GM12891 (cell line): ENCODE data around the gene PDE3A.
"Not testable (repeated sequence)": the region's sequence is repeated elsewhere in the genome, so short reads cannot be mapped to it uniquely, and the experiment has no call there.

Experiments
- DNase-seq: peaks from one replicate; pipeline ENCODE4 v3.0.0; 2011; ENCODE audit warnings: low spot score; ENCODE audit not compliant: insufficient read length
- FAIRE-seq: peaks from 2 replicates; lab custom pipeline; 2011; peaks lifted over from hg19 to GRCh38; lab: Jason Lieb, UNC
- PAX5 ChIP-seq: IDR thresholded peaks from 2 replicates; pipeline ENCODE4 v1.6.1; 2011; ENCODE audit warnings: low read length, moderate library complexity, mild to moderate bottlenecking; ENCODE audit not compliant: insufficient read depth, severe bottlenecking
- POLR2A ChIP-seq: IDR thresholded peaks from 2 replicates; pipeline ENCODE4 v1.6.1; 2011; ENCODE audit warnings: low read depth, low read length, control low read depth
- POLR2AphosphoS5 ChIP-seq: IDR thresholded peaks from 2 replicates; pipeline ENCODE4 v1.6.1; 2011; ENCODE audit warnings: low read depth, low read length, control low read depth
- POU2F2 ChIP-seq: IDR thresholded peaks from 2 replicates; pipeline ENCODE4 v1.6.1; 2011; ENCODE audit warnings: low read depth, mild to moderate bottlenecking, control low read depth, low read length, moderate library complexity
- SPI1 ChIP-seq: IDR thresholded peaks from 2 replicates; pipeline ENCODE4 v1.6.1; 2011; ENCODE audit warnings: low read depth, low read length, control low read depth
- TAF1 ChIP-seq: IDR thresholded peaks from 2 replicates; pipeline ENCODE4 v1.6.1; 2011; ENCODE audit warnings: low read depth, low read length, control low read depth

Gene PDE3A

GRCh38 chr12:20601668-20602280, 233.4 kb downstream of the PDE3A start:
- TF ChIP-seq POU2F2, result no peak
- no peak for TF ChIP-seq TAF1
- no peak for TF ChIP-seq SPI1
- TF ChIP-seq POLR2AphosphoS5, result no peak
- TF ChIP-seq PAX5, result no peak
- no peak for TF ChIP-seq POLR2A
- DNase-seq (no peak), FAIRE-seq (no peak)

GRCh38 chr12:20602641-20603391, 234.5 kb downstream of the PDE3A start:
- FAIRE-seq (no peak), DNase-seq (no peak)
- TF ChIP-seq POLR2AphosphoS5 (no peak), TAF1 (no peak), PAX5 (no peak), POLR2A (no peak), SPI1 (no peak), POU2F2 (no peak)

- TF ChIP-seq PAX5 (no peak), POLR2A (no peak), SPI1 (no peak), TAF1 (no peak), POU2F2 (no peak), POLR2AphosphoS5 (no peak)
- DNase-seq, result no peak
- FAIRE-seq, result no peak
Measured at GRCh38 chr12:20604408-20605067, 236.2 kb downstream of the PDE3A start.

- FAIRE-seq, DNase-seq: not testable (repeated sequence)
Measured at GRCh38 chr12:20615020-20615419, 246.7 kb downstream of the PDE3A start.

- FAIRE-seq (no peak), DNase-seq (no peak)
- TF ChIP-seq TAF1, result no peak
- no peak for TF ChIP-seq POU2F2
- no peak for TF ChIP-seq POLR2AphosphoS5
- no peak for TF ChIP-seq SPI1
- no peak for TF ChIP-seq PAX5
- TF ChIP-seq POLR2A, result no peak
Measured at GRCh38 chr12:20616093-20616492, 247.8 kb downstream of the PDE3A start.

- FAIRE-seq (no peak), DNase-seq (no peak)
- TF ChIP-seq POU2F2, result no peak
- no peak for TF ChIP-seq SPI1
- TF ChIP-seq POLR2A, result no peak
- no peak for TF ChIP-seq POLR2AphosphoS5
- TF ChIP-seq TAF1, result no peak
- TF ChIP-seq PAX5, result no peak
Measured at GRCh38 chr12:20620261-20620660, 251.9 kb downstream of the PDE3A start.

GRCh38 chr12:20624718-20625117, 256.4 kb downstream of the PDE3A start:
- FAIRE-seq (no peak), DNase-seq (no peak)
- TF ChIP-seq POLR2AphosphoS5, result no peak
- TF ChIP-seq POU2F2, result no peak
- TF ChIP-seq SPI1, result no peak
- TF ChIP-seq TAF1, result no peak
- no peak for TF ChIP-seq PAX5
- no peak for TF ChIP-seq POLR2A

- FAIRE-seq, result no peak
- TF ChIP-seq POU2F2 (no peak), PAX5 (no peak), POLR2AphosphoS5 (no peak), SPI1 (no peak), TAF1 (no peak), POLR2A (no peak)
Measured at GRCh38 chr12:20625531-20625930, 257.2 kb downstream of the PDE3A start.

GRCh38 chr12:20627001-20627588, 258.8 kb downstream of the PDE3A start:
- FAIRE-seq, result no peak
- no peak for DNase-seq

More at GRCh38 chr12:20625531-20625930, 257.2 kb downstream of the PDE3A start:
- no peak for DNase-seq

More at GRCh38 chr12:20627001-20627588, 258.8 kb downstream of the PDE3A start:
- TF ChIP-seq TAF1 (no peak), POLR2A (no peak), POU2F2 (no peak), POLR2AphosphoS5 (no peak)
